NCI-H1092 treated with DMSO at 0.1 percent for 48 hours (cell line): ENCODE results near the gene SH2D4B.

Experiments used
- DNase-seq: peaks from one replicate; lab custom pipeline; 2025; lab: John Stamatoyannopoulos, UW

Gene SH2D4B

GRCh38 chr10:80537736-80538480 lies at the start of gene SH2D4B:
Gene SH2D4B (plus strand): TSS chr10:80537902. CDS start chr10:80538332, 430 bp downstream.
- DNase-seq, result no peak

GRCh38 chr10:80488539-80489066 lies 49.1 kb upstream of the SH2D4B start:
- DNase-seq, result no peak

GRCh38 chr10:80489371-80490112 lies 48.2 kb upstream of the SH2D4B start:
- no peak for DNase-seq

GRCh38 chr10:80491251-80492102 lies 46.2 kb upstream of the SH2D4B start:
- DNase-seq, result no peak

GRCh38 chr10:80492848-80493521 lies 44.7 kb upstream of the SH2D4B start:
- DNase-seq, result no peak

GRCh38 chr10:80493522-80494051 lies 44.1 kb upstream of the SH2D4B start:
- no peak for DNase-seq

- DNase-seq, result no peak
Measured at GRCh38 chr10:80496555-80497172, 41.0 kb upstream of the SH2D4B start.

GRCh38 chr10:80497187-80498077 lies 40.3 kb upstream of the SH2D4B start:
- DNase-seq, result no peak

- DNase-seq, result no peak
Measured at GRCh38 chr10:80498078-80498832, 39.4 kb upstream of the SH2D4B start.

- DNase-seq, result no peak
Measured at GRCh38 chr10:80498833-80499741, 38.6 kb upstream of the SH2D4B start.

- DNase-seq, result no peak
Measured at GRCh38 chr10:80500572-80501380, 36.9 kb upstream of the SH2D4B start.

- no peak for DNase-seq
Measured at GRCh38 chr10:80501381-80501912, 36.3 kb upstream of the SH2D4B start.

- DNase-seq, result no peak
Measured at GRCh38 chr10:80501913-80502521, 35.7 kb upstream of the SH2D4B start.

- DNase-seq, result no peak
Measured at GRCh38 chr10:80502621-80503583, 34.8 kb upstream of the SH2D4B start.

GRCh38 chr10:80503584-80504157 lies 34.0 kb upstream of the SH2D4B start:
- no peak for DNase-seq
